Activated CD4-positive, alpha-beta T cell treated with anti-CD3 and anti-CD28 coated beads, Interleukin-2, amount 50 U/mL, for 48 hours (primary cell): ENCODE results near the gene ATOH7.
"Not testable (repeated sequence)": the region's sequence is repeated elsewhere in the genome, so short reads cannot be mapped to it uniquely, and the experiment has no call there.

Source experiments
- DNase-seq, 2 experiments: peaks; one replicate each; pipeline ENCODE4 v3.0.0-alpha.2; 2020

ATOH7 gene

DNA sequence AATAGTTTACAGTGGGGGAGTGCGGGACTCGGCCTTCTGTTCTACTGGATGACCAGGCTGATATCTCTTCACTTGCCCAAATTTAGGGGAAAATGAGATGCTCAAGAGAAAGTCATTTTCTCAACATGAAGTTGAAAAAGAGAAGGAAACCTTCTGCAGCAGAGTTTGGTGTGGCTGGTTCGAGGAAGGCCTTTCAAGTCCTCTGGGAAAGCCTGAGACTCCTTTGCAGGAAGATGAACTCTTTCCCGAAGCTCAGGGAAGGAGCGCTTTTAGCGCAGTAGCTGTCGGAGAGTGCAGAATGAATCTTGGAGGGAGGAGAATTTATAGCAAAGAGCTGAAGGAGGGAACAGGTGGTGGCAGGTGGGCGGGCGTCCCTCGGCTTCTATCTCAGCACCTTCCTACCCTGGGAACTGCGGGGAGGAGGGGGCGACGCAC lies at the start of gene ATOH7:
Gene ATOH7, minus strand, starts transcription at position 297 of the 435 bp plus-strand sequence. CDS start 436 bp downstream, outside the sequence.
- no peak for DNase-seq

DNA sequence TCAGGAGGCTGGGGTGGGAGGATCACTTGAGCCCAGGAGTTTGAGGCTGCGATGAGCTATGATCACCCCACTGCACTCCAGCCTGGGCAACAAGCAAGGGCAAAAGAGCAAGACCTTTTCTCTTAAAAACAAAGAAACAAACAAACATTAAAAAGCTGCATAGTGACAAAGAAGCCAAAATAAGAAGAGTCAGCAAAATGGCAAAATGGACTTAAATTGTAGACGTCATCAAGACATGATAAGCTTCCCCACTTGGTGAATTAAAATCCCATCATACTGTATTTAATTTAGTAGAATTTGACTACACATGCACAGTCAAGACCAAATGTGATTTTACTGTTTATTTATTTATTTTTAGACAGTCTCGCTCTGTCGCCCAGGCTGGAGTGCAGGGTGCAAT lies 48.8 kb upstream of the ATOH7 start:
- DNase-seq: no peak

DNA sequence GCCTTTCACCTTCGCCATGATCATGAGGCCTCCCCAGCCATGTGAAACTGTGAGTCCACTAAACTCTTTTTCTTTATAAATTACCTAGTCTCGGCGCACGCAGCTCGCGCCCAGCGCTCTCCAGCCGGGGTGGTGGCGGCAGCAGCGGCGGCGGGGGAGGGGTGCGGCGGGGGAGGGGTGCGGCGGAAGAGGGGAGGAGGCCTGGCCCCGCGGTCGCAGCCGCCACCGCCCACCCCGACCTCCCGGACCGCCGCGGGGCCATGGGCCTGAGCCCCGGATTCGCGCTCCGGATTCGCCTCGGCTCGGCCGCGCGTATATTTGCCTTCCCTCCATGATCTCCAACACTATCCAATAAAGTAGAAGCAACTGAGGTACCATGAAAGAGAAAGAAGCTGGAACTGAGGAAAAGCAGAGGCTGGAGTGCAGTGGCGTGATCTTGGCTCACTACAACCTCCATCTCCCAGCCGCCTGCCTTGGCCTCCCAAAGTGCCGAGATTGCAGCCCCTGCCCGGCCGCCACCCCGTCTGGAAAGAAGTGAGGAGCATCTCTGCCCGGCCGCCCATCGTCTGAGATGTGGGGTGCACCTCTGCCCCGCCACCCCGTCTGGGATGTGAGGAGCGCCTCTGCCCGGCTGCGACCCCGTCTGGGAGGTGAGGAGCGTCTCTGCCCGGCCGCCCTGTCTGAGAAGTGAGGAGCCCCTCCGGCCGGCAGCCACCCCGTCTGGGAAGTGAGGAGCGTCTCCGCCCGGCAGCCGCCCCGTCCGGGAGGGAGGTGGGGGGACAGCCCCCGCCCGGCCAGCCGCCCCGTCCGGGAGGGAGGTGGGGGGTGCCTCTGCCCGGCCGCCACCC lies 47.2 kb upstream of the ATOH7 start:
- DNase-seq: not testable (repeated sequence)

DNA sequence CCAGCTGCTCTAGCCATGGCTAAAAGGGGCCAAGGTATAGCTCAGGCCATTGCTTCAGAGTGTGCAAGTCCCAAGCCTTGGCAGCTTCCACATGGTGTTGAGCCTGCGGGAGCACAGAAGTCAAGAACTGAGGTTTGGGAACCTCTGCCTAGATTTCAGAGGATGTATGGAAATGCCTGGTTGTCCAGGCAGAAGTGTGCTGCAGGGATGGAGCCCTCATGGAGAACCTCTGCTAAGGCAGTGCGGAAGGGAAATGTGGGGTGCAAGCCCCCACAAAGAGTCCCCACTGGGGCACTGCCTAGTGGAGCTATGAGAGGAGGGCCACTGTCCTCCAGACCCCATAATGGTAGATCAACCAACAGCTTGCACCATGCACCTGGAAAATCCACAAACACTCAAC lies 45.9 kb upstream of the ATOH7 start:
- DNase-seq: not testable (repeated sequence)

DNA sequence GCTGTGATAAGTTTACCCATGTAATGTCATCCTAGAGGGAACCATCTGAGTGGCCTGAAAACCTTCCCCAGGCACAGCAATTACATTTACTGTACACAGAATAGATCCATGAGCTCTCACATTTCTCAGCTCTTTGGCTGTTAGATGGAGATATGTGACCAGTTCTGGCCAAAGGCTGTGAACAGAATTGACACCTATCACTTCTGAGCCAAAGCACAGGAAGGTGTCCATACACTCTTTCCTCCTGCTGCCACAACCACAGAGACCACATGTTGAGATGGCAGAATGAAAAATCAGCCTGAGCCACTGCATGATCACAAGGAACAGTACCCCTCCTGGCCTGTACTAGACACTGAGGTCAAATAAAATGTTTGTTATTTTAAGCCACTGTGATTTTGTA lies 44.3 kb upstream of the ATOH7 start:
- no peak for DNase-seq

DNA sequence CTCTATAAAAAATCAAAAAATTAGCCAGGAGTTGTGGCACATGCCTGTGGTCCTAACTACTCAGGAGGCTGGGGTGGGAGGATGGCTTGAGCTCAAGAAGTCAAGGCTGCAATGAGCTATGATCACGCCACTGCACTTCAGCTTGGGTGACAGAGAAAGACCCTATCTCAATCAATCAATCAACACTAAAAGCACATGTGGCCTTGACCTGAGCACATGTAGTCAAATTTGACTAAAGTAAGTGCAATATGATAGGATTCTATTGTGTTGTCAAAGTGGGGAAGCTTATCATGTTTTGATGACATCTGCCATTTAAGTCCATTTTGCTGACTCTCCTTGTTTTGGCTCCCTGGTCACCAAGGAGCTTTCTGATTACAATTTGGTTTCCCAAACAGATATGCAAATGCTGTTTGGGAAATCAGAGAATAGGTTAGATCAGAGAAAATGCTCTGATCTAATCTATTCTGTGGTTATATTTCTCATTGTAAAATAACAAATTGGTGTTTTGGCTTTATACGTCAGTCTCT lies 43.8 kb upstream of the ATOH7 start:
- DNase-seq: no peak

DNA sequence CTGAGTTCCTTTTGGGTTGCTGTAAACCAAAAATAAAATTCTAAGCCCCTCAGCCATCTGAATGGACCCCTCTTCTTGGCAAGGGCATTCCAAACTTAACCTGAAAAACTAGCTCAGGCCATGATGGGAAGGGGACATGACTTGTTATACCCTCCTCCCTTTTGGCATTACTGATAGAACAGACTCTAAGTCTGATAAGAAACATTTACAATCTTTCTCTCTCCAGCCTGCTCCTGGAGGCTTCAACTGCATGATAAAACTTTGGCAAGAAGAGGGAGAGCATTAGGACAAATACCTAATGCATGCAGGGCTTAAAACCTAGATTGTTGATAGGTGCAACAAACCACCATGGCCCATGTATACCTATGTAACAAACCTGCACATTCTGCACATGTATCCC lies 40.9 kb upstream of the ATOH7 start:
- no peak for DNase-seq

DNA sequence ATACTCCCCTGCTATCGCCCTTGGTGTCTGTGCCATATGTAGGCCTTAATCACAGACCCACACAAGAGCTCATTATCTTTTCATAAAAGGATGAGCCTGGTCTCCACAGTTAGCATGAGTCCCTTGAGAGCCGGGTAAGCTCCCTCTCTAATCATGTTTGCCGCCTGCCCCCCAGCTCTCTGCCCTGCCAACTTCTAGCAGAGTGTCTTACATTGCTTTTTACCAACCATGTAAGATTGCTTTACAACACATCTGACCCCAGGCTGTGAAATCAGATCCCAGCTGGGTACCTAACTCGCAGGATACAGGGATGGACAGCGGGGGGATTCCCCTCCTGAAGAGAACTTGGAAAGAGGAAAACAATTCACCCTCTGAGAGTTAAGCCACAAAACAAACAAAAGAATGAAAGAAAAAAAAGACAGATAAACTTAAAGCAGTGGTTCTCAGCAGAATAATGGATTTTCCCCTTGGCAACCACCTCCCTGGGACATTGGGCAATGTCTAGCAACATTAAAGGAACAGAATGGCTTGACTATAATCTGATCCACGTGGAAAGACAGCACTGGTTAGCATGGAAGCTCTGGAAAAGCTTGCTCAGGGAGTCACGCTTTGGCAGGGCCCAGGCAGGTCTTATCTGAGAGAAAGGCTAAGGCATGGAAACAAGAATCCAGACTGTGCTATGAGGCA lies 39.4 kb upstream of the ATOH7 start:
- DNase-seq: no peak

DNA sequence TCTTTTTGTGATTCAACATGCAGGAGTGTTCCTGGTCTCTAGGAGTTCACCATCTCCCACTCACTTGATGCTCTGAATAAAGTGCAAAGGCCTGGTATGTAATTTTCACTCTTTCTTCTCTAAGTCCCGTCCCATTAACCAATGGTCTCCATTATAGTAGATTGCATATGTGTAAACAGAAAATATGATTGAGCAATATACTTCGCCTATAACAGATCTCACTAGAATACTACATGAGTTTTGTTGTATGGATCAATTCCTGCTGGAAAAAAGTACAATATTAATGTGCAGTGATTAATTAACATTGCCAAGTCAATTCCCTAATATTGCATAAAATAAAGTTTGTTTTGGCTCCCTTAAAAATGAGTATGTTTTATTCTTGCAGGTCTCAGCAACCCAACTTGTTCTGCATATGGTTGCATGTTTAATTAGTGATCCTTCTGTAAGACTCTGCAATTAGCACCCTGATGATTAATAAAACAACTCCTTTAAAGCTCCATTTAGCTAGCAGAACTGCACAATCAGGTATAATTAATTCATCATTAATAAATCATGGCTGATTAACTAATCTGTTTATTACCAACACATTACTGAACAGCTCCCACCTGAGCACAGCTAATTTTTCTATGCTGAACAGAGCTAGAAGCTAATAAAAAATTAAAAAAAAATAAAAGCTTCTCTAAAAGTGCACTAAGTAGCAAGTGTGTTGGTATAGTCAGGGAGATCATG lies 37.8 kb upstream of the ATOH7 start:
- no peak for DNase-seq

DNA sequence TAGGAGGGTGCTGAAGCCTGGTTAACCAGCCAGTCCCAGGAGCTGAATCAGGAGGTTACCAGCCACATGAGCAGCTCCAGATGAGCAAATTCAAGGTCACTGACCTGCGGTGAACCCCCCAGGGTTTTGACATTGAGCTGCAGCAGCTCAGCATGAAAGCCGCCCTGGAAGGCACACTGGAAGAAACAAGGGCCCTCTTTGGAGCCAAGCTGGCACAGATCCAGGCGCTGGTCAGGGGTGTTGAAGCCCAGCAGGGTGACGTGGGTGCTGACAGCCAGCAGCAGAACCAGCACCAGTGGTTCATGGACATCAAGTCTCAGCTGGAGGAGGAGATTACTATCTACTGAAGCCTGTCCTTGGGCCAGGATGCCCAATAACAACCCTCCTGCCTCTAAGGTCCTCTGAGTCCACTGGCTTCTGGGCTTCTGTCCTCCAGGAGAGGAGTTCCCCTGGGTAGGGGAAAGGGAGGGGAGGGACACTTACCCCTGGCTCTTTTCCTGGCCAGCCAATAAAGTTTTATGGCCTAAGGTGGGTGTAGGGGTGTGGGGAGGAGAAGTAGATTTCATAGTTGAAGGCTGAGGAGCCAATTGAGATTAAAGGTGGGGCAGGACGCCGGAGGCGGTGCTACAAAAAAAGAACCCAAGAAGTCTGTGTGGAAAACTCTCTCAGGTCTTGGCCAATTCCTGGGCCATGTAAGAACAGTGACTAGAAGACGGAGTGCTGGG lies 29.4 kb upstream of the ATOH7 start:
- no peak for DNase-seq

DNA sequence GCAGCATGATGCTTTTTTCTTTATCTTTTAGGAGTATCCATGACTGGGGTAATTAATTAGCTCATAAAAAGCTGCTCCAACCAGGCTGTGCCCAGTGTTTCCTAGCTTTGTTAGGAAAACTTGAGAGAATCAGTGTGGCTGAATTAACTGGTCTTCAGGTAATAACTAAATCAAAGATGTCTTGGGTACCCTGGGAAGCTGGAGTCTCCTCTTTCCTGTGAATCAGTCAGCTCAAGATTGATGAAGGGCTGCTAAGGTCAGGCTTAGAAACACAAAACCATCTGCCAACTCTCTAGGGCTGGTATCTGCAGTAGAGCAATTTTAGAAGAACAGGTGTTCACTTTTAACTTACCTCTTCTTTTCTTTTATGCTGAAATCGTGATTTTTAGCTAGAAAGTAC lies 21.4 kb upstream of the ATOH7 start:
- DNase-seq: no peak

DNA sequence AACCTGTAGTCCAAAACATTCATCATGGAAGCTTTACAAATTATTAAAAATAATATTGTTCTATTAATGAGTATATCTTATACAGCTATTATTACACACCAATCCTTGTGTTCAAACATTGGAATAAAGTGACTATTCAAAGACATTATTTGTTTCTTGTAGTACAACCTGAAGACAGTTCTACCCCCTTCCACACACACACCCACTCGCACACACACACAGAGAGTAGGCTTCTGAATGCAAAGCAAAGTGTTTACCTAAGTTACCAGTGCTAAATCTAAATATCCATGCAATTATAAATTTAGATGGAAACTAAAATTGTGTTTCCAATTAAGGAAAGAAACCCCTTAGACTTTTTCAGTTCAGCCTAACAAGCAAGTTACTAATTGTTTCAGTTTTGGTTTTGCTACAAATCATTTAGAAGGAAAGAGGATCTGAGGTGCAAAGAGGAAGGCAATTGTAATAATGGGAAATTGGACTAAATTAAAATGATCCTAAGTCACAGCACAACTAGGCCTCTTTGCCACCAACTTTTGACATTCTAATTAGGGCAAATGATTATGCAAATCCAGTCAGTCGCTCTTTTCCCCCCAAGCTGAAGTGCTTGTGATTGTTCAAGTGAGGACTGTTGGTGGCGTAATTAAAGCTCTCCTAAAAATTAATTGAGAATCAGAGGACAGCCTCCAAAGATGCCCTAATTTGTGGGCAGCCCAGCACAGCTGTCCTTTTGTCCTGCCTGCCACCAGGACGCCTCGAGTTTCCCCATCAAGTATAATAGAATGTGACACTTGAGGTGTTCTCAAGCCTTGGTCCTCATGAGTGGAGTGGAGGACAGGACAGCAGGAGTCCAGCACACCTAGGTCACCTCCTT lies 19.9 kb upstream of the ATOH7 start:
- DNase-seq: no peak

DNA sequence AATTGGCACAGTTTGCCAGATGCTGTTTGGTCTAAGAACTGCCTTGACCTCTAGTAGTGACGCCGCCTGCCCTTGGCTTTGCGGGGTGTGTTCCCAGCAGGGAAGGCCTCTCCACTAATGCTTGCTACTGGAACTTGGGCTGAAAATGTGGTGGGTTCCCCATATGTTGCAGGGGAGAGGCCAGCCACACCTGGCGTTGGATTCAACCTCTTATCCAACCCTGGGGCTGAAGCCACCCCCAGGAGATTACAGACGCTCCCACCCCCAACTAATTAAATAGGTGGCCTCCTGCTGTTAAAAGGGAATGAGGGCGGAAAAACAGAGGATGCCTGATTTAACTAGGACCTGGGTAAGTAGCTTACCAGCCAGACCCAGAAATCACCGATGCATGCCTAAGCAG lies 19.2 kb upstream of the ATOH7 start:
- no peak for DNase-seq

DNA sequence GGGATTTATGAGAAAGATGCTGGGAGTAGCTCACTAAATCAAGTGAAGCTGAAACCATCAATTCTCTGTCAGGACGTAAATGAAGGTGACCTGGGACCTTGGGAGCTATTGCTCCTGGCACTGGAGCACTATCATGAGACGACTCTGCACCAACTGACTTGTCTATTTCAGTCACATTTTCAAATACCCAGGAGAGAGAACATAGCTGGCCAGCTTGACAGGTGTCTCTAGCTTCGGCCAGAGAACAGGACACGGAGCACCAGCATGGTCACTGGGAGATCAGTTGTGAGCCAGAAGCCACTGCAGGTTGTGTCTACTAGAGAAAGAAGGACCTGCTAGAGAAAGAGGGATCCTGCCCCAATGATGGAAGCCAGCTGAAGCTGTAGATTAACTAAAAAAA lies 17.4 kb upstream of the ATOH7 start:
- no peak for DNase-seq

DNA sequence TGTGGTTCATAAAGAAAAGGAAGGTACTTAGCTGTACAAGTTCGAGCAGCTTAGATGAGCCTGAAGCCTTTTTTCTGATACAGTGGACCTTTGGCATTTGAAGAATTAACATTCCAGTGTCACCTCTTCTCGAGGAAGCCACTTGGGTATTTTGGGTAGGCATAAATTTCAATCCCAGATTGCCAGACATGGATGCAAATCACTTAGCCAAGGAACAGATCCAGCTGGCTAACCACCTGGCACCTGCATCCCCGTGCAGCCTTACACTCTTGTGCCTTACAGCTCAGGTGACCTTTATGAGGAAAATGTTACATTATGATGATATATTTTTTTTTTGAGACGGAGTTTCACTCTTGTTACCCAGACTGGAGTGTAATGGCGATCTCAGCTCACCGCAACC lies 16.0 kb upstream of the ATOH7 start:
- DNase-seq: no peak

DNA sequence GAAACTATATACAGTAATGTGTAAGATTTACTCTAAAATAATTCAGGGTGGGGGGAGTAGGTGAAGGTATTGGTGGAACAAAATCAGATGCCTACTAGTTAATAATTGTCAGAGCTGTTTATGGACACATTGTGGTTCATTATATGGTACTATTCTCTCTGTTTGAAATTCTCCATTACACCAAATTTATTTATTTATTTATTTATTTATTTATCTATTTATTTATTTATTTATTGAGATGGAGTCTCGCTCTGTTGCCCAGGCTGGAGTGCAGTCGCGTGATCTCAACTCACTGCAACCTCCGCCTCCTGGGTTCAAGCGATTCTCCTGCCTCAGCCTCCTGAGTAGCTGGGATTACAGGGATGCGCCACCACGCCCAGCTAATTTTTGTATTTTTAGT lies 14.5 kb upstream of the ATOH7 start:
- DNase-seq: not testable (repeated sequence)

DNA sequence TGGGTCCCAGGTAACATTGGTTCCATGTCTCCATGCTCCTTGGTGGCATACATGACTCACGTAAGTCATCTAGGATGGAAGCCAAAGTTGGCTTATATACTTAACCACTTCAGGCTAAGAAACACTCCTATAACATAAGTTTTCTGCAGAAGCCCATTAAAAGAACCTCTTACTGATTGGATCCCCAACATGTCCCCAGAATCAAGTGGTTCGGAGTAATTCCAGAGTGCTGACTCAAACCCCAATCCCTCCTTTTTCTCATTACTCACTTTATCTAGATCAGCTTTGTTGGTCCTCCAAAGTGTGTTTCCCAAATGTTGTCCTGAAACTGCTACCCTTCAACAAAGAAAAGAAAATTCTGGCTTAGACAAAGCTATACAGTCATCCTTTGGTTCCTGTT lies 10.1 kb upstream of the ATOH7 start:
- DNase-seq: no peak

DNA sequence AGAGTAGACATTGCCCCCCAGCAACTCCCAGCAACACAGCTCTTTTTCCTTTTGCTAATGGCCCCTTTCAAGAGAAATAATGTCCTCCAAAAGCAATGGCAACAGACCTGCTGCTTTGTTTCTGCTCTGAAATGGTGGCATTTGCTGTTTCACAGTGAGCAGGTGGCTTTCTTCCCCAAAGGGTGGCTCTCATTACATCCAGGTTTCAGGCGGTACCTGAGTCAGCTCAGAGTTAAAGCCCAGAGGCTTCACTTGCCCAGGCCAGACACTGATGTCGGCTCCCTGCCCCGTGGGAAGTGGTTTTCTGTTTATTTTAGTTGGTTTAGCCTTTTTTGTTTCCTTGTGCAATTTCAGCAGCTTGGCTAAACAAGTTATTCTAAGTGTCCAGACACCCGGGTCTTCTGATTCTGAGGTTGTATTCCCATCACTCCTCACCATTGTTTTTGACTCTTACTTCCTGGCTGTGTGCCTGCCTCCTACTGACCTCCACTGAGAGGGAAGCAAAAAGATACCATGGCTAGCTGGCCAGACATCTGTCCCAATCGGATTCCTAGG lies 7.8 kb upstream of the ATOH7 start:
- DNase-seq: no peak

DNA sequence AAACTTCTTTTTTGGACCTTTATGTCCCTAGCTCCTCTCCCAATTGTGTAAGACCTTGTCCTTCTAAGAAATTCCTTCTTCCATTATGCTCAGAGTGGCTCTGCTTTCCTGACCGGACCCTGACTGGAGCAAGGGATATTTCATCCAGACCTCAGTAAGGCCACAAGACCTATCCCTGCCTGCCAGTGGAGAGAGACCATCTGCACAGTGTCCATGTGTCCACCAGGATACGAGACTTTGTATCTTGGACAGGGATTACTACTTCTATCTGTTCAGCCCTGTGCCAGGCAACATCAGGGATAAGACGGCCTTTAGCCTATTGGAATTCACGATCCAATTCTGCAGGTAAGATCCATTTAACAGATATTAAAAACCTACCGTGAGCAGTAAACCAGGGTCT lies 7.2 kb upstream of the ATOH7 start:
- no peak for DNase-seq

DNA sequence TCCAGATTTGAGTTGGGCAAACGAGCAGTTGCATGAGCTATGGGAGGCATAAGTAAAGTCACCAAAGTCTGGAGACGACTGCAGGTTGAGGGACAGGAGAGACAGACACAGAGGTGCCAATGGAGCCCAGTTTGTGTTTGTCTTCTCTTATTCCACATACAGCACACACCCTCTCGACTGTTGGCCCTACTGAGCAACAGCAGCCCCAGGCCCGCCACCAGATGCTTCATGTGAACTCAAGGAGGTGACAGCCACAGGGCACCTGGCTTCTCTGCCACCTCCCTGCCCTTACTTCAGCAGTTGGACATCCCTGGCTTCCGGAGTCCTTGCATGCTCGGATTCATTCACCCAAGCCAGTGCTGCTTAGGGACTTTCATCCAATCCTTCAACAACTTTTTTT lies 6.5 kb upstream of the ATOH7 start:
- DNase-seq: no peak

DNA sequence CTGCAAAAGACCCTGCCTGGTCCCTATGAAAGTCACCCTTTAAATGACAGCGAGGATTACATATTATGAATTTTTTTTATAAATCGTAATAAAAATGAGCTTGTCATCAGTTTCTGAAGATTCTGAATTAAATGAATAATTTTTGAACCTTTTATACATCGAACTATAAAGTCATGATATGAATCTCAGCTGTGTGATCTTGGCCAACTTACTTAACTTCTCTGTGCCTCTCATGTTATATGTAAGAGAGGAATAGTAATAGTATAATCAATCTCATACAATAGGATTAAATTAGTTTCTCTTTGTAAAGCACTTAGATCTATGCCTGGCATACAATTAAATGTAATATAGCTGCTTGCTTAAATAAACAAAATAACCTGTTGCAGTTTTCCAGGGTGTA lies 5.3 kb upstream of the ATOH7 start:
- no peak for DNase-seq
